Measurements from ENCODE around the gene TNFRSF13B.

- TF ChIP-seq CTCF (conservative IDR thresholded peaks at IDR 0.05) (no peak), EZH2 (IDR thresholded peaks at IDR 0.05; ENCODE audit: low read depth) (no peak)
These were observed 37.1 kb downstream of the TNFRSF13B start for GRCh38 chr17:16934836-16935235.
